ENCODE data around the gene SLC18B1. TPM values are rescaled to one million over a fixed set of nuclear protein-coding genes. Genes with fewer than 3 reads are reported as not detected.

Gene SLC18B1
- total and polyA plus RNA-seq, 2 of the 8 experiments (the other 6 are each of a cell fraction or from before 2014, with no cell fraction given) = 17.2 to 23.4 TPM

GRCh38 chr6:132734694-132735236 is 63.7 kb downstream of the SLC18B1 start (continued):
- peak in 2 of 3 experiments; percentile 28 to 33; a peak in 2 of 4 replicates for TF ChIP-seq CTCF (IDR thresholded peaks at IDR 0.05; ENCODE audit: control extremely low read depth in 1 of 3, insufficient read depth in 1 of 3, low read depth in 1 of 3, low read length in 3 of 3)

All from H1 (cell line).